IPS-18a (cell line): ENCODE measurements around the gene RNF220.

Experiments used
- H3K27ac ChIP-seq: one replicate; pipeline ENCODE4 v1.5.1; 2013; ENCODE audit warnings: low read length
- H3K27me3 ChIP-seq: one replicate; pipeline ENCODE4 v1.6.1; 2013; ENCODE audit warnings: mild to moderate bottlenecking, low read length; ENCODE audit not compliant: control insufficient read depth, insufficient read depth
- H3K36me3 ChIP-seq: one replicate; pipeline ENCODE4 v1.6.1; 2013; ENCODE audit warnings: low read depth, low read length; ENCODE audit not compliant: control insufficient read depth
- H3K4me1 ChIP-seq: one replicate; pipeline ENCODE4 v1.6.1; 2013; ENCODE audit warnings: low read depth, low read length; ENCODE audit not compliant: control insufficient read depth
- H3K4me3 ChIP-seq: one replicate; pipeline ENCODE4 v1.5.1; 2013; ENCODE audit warnings: low read length
- H3K9ac ChIP-seq: one replicate; pipeline ENCODE4 v1.6.1; 2013; ENCODE audit warnings: mild to moderate bottlenecking, low read length, moderate library complexity
- H3K9me3 ChIP-seq: one replicate; pipeline ENCODE4 v1.6.1; 2013; ENCODE audit warnings: low read depth, low read length; ENCODE audit not compliant: control insufficient read depth

RNF220 gene

DNA sequence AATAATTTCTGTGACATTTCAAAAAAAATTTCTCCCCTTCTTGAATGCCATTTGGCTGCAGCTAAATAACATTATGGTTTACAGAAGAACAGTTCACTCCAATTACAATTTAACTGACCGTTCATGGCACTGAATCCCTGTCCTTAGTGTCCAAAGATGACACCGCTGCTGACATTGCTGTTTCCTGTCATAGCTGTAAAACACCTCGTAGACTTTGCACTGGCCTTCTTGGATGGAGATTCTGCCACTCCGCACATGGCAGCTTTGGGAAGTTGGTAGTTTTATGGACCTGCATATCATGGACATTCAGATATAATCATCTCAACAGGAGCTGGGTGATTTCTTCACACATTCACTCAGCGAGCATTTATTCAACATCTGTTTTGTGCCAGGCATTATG lies 274.4 kb downstream of the RNF220 start:
- H3K27ac ChIP-seq = no peak overlapping the region
- no peak overlapping the region for H3K9ac ChIP-seq
- H3K36me3 ChIP-seq = no peaks in the 10 kb centered on the region
- H3K9me3 ChIP-seq = no peaks in the 10 kb centered on the region
- H3K4me3 ChIP-seq = no peak overlapping the region
- H3K27me3 ChIP-seq = no peaks in the 10 kb centered on the region
- H3K4me1 ChIP-seq = peaks cover 17% of the 10 kb centered on the region

DNA sequence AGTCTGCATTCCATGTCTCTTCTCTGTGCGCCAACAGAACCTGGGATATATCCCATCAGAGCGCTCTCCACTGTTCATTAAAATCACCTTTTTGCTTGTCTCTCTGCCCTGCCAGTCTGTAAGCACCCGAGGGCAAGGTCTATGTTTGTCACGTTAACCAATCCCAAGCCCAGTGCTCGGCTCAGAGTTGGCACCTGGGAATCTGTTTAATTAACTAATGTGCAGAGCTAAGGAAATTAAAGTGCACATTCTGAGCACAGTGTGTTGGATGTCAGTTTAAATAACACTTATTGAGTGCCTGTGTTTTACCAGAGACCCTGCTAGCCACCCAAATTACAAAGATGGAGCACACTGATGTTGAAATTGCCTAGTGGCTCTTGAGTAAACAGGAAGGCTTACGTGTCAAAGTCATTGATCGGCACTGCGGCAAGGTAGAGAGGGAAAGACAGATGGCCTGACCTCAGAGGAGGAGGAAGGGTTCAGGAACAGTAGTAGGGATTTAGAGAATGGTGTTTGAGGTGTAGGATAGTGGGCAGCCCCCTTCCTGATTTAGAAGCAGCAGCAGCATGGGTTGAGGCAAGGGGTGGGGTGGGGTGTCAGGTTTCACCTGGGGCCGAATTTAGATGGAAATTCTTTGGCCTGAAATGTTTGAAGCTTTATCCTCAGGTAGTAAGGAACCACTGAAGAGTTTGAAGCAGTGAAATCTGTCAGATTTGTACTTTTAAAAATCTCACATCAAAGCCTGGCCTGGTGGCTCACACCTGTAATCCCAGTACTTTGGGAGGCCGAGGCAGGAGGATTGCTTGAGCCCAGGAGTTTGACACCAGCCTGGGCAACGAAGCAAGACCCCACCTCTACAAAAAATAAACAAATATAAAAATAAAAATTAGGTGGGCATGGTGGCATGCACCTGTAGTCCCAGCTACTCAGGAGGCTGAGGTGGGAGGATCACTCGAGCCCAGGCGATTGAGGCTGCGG lies 277.1 kb downstream of the RNF220 start:
- no peak overlapping the region for H3K9ac ChIP-seq
- H3K4me3 ChIP-seq = no peak overlapping the region
- H3K4me1 ChIP-seq = peaks cover 10% of the 10 kb centered on the region
- no peaks in the 10 kb centered on the region for H3K9me3 ChIP-seq
- H3K27me3 ChIP-seq = no peaks in the 10 kb centered on the region
- no peak overlapping the region for H3K27ac ChIP-seq
- no peaks in the 10 kb centered on the region for H3K36me3 ChIP-seq

- H3K9me3 ChIP-seq = no peaks in the 10 kb centered on the region
- H3K4me1 ChIP-seq = peaks cover 7% of the 10 kb centered on the region
- H3K4me3 ChIP-seq = no peak overlapping the region
- H3K36me3 ChIP-seq = no peaks in the 10 kb centered on the region
- H3K27ac ChIP-seq = no peak overlapping the region
- H3K9ac ChIP-seq = no peak overlapping the region
- no peaks in the 10 kb centered on the region for H3K27me3 ChIP-seq
These were observed 277.8 kb downstream of the RNF220 start for GRCh38 chr1:44682883-44683265.

- Histone ChIP-seq H3K4me3 (no peak overlapping the region), H3K36me3 (no peaks in the 10 kb centered on the region), H3K27ac (no peak overlapping the region), H3K9me3 (no peaks in the 10 kb centered on the region), H3K4me1 (peaks cover 13% of the 10 kb centered on the region), H3K9ac (no peak overlapping the region), H3K27me3 (no peaks in the 10 kb centered on the region)
These were observed 279.5 kb downstream of the RNF220 start for GRCh38 chr1:44684525-44684924.

DNA sequence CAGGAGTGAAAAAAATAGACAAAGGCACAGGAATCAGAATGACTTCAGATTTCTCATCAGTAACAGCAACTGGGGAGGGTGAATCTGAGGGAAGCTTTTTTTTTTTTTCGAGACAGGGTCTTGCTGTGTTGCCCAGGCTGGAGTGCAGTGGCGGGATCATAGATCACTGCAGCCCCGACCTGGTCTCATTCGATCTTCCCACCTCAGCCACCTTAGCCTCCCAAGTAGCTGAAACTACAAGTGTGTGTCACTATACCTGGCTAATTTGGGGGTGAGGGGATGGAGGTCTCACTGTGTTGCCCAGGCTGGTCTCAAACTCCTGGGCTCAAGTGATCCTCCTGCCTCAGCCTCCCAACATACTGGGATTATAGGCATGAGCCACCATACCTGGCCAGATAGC lies 280.2 kb downstream of the RNF220 start:
- H3K4me1 ChIP-seq = peaks cover 13% of the 10 kb centered on the region
- H3K27me3 ChIP-seq = no peaks in the 10 kb centered on the region
- no peak overlapping the region for H3K27ac ChIP-seq
- no peak overlapping the region for H3K4me3 ChIP-seq
- H3K9ac ChIP-seq = no peak overlapping the region
- H3K9me3 ChIP-seq = no peaks in the 10 kb centered on the region
- H3K36me3 ChIP-seq = no peaks in the 10 kb centered on the region

- no peaks in the 10 kb centered on the region for H3K9me3 ChIP-seq
- no peak overlapping the region for H3K4me3 ChIP-seq
- peaks cover 13% of the 10 kb centered on the region for H3K4me1 ChIP-seq
- H3K27ac ChIP-seq = no peak overlapping the region
- H3K27me3 ChIP-seq = no peaks in the 10 kb centered on the region
- no peak overlapping the region for H3K9ac ChIP-seq
- no peaks in the 10 kb centered on the region for H3K36me3 ChIP-seq
These were observed 280.8 kb downstream of the RNF220 start for GRCh38 chr1:44685881-44686280.

DNA sequence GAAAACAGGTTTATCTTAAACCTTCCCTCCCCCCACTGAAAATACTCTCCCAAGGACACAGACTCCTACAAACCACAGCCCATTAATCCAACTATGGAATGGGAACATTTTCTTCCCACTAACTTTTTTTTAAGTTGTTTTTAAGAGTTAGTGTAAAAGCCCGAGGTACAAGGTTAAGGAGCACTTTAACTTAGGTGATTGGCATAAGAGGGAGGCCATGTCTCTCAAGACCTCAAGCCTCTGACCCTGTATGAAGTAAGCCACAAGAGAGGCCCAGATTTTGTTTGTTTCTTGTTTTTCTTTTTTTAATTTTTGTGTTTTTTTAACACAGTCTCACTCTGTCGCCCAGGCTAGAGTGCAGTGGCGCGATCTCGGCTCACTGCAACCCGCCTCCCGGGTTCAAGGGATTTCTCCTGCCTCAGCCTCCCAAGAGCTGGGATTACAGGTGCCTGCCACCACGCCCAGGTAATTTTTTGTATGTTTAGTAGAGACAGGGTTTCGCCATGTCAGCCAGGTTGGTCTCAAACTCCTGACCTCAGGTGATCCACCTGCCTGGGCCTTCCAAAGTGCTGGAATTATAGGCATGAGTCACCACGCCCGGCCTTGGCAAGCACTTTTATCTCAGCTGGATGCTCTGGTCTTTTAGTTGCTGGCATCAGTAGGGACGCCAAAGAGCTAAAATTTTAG lies 283.8 kb downstream of the RNF220 start:
- Histone ChIP-seq H3K4me1 (peaks cover 6% of the 10 kb centered on the region), H3K4me3 (no peak overlapping the region), H3K36me3 (no peaks in the 10 kb centered on the region), H3K9me3 (no peaks in the 10 kb centered on the region), H3K27me3 (no peaks in the 10 kb centered on the region), H3K9ac (no peak overlapping the region), H3K27ac (no peak overlapping the region)

- H3K4me3 ChIP-seq = no peak overlapping the region
- H3K27ac ChIP-seq = no peak overlapping the region
- H3K9ac ChIP-seq = no peak overlapping the region
- no peaks in the 10 kb centered on the region for H3K36me3 ChIP-seq
- H3K27me3 ChIP-seq = no peaks in the 10 kb centered on the region
- H3K4me1 ChIP-seq = peaks cover 6% of the 10 kb centered on the region
- H3K9me3 ChIP-seq = no peaks in the 10 kb centered on the region
These were observed 284.4 kb downstream of the RNF220 start for GRCh38 chr1:44689447-44689765.

GRCh38 chr1:44693159-44693558 lies 288.1 kb downstream of the RNF220 start:
- no peak overlapping the region for H3K9ac ChIP-seq
- H3K4me3 ChIP-seq = no peak overlapping the region
- no peaks in the 10 kb centered on the region for H3K27me3 ChIP-seq
- peaks cover 6% of the 10 kb centered on the region for H3K4me1 ChIP-seq
- no peaks in the 10 kb centered on the region for H3K36me3 ChIP-seq
- no peak overlapping the region for H3K27ac ChIP-seq
- H3K9me3 ChIP-seq = no peaks in the 10 kb centered on the region

DNA sequence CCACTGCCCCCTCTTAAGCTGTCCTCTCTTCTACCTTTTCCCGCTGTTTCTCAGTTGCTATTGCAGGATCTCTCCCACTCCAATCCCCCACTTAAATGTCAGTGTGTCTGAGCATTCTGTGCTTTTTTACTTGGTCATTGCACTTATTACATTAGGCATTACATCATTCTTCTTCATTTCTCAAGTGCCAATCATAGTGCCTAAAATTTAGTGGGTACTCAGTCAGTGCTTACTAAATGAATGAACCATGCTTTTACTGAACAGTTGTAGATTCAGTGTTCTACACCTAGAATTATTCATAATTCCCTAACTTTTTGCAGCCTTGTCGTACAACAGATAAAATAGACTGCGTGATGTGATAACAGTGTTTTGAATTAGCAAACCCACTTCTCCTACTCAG lies 288.8 kb downstream of the RNF220 start:
- H3K27ac ChIP-seq = no peak overlapping the region

GRCh38 chr1:44694863-44695478 lies 289.9 kb downstream of the RNF220 start:
- Histone ChIP-seq H3K27me3 (no peaks in the 10 kb centered on the region), H3K27ac (no peak overlapping the region), H3K4me3 (no peak overlapping the region), H3K9me3 (no peaks in the 10 kb centered on the region), H3K36me3 (no peaks in the 10 kb centered on the region), H3K4me1 (no peaks in the 10 kb centered on the region), H3K9ac (no peak overlapping the region)

More for the DNA sequence above, 288.8 kb downstream of the RNF220 start:
- Histone ChIP-seq H3K36me3 (no peaks in the 10 kb centered on the region), H3K9ac (no peak overlapping the region), H3K4me3 (no peak overlapping the region), H3K27me3 (no peaks in the 10 kb centered on the region), H3K9me3 (no peaks in the 10 kb centered on the region), H3K4me1 (peaks cover 6% of the 10 kb centered on the region)
